Body of pancreas (tissue), 4 donors: Measurements from ENCODE around the gene PRDM8. TPM values are rescaled to one million over a fixed set of nuclear protein-coding genes. Genes with fewer than 3 reads are reported as not detected.

Experiments
- ATAC-seq: fragments of 150-250 bp; one replicate; pipeline ENCODE4 v1.9.1; 2016
- DNase-seq, 4 donors: peaks; one replicate each; pipeline ENCODE4 v3.0.0-alpha.2; 2019
- H3K27ac ChIP-seq, 4 donors: fragments of 200-600 bp; sonication (generic); 1 replicate in 3 of 4; 2 replicates in 1 of 4; pipeline versions ENCODE4 v1.5.1 to v1.6.1; 2016 to 2019; ENCODE audit warnings: mild to moderate bottlenecking in 1 of 4, mixed read lengths in 1 of 4, moderate library complexity in 1 of 4
- H3K27me3 ChIP-seq, 2 donors: fragments of 200-600 bp; sonication (generic); one replicate each; pipeline ENCODE4 v1.6.0; 2016; ENCODE audit warnings: mild to moderate bottlenecking in 1 of 2
- H3K36me3 ChIP-seq, 2 donors: fragments of 200-600 bp; sonication (generic); replicated peaks in 1 of 2; 2 replicates each; pipeline ENCODE4 v1.5.1; 2016; ENCODE audit warnings: low read depth in 2 of 2; ENCODE audit not compliant: insufficient read depth in 1 of 2
- H3K4me1 ChIP-seq: fragments of 200-600 bp; sonication (generic); one replicate; pipeline ENCODE4 v1.6.0; 2016
- H3K4me3 ChIP-seq, 2 donors: fragments of 200-600 bp; sonication (generic); 1 replicate in 1 of 2; 2 replicates in 1 of 2; pipeline ENCODE4 v1.5.1; 2016 to 2019
- H3K9me3 ChIP-seq, 3 donors: fragments of 200-600 bp; sonication (generic); 1 replicate in 2 of 3; 2 replicates in 1 of 3; pipeline ENCODE4 v1.5.1; 2016
- POLR2A ChIP-seq, 3 donors: fragments of 450-650 bp; IDR thresholded peaks; one replicate each; pipeline ENCODE4 v1.6.1; 2016; ENCODE audit warnings: antibody characterized with exemption in 3 of 3, mild to moderate bottlenecking in 2 of 3
- WGBS, 2 donors: methylation state at CpG; one replicate each; pipeline ENCODE4 v1.1.5; 2017; 5-methylcytosine and 5-hydroxymethylcytosine counted together
- intact Hi-C: fragments of 100-400 bp; cut with DNase I; formaldehyde crosslinking; loops from one replicate; pipeline ENCODE4 v1.15.1; 2023
- total RNA-seq, 2 donors: library from RNA; depleted of rRNA; stranded (reverse); fragments of >200 nt; gene quantifications; one replicate each; pipeline ENCODE4 v1.1.0, GENCODE V29; 2016
- TF ChIP-seq, protein P1 (sequence below), 7 experiments: fragments of 450-650 bp in 4 of 7; fragments of 200-600 bp in 3 of 7; sonication (generic) in 3 of 7; IDR thresholded peaks; one replicate each; pipeline ENCODE4 v1.5.1; 2016 to 2019; ENCODE audit warnings: antibody characterized with exemption in 7 of 7

PRDM8 gene
- total RNA-seq, 2 donors from 2014 or later = 2.6 to 5.9 TPM

DNA sequence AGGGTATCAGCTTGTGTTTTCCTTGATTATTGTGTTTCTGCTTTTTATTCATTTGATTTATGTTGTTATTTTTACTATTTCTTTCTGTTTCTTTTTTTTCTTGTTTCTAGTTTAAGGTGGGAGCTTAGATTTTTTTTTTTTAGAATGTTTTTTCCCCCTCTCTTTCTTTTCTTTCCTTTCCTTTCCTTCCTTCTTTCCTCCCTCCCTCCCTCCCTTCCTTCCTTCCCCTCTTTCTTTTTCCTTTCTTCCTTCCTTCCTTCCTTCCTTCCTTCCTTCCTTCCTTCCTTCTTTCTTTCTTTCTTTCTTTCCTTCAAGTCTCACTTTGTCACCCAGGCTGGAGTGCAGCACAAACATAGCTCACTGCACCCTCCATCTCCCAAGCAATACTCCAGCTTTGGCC lies 31.4 kb upstream of the PRDM8 start:
- Histone ChIP-seq H3K27me3 (no peaks in the 10 kb centered on the region), H3K9me3 (no peaks in the 10 kb centered on the region), H3K4me3 (no peak overlapping the region), H3K36me3 (no peaks in the 10 kb centered on the region), H3K4me1 (no peaks in the 10 kb centered on the region), H3K27ac (no peak overlapping the region)
- ATAC-seq (no peak), DNase-seq (no peak)
- intact Hi-C loops = no loop called here
- no peak for TF ChIP-seq POLR2A (IDR thresholded peaks at IDR 0.05)
- TF ChIP-seq, protein P1, sequence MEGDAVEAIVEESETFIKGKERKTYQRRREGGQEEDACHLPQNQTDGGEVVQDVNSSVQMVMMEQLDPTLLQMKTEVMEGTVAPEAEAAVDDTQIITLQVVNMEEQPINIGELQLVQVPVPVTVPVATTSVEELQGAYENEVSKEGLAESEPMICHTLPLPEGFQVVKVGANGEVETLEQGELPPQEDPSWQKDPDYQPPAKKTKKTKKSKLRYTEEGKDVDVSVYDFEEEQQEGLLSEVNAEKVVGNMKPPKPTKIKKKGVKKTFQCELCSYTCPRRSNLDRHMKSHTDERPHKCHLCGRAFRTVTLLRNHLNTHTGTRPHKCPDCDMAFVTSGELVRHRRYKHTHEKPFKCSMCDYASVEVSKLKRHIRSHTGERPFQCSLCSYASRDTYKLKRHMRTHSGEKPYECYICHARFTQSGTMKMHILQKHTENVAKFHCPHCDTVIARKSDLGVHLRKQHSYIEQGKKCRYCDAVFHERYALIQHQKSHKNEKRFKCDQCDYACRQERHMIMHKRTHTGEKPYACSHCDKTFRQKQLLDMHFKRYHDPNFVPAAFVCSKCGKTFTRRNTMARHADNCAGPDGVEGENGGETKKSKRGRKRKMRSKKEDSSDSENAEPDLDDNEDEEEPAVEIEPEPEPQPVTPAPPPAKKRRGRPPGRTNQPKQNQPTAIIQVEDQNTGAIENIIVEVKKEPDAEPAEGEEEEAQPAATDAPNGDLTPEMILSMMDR (IDR thresholded peaks at IDR 0.05) = no peak

DNA sequence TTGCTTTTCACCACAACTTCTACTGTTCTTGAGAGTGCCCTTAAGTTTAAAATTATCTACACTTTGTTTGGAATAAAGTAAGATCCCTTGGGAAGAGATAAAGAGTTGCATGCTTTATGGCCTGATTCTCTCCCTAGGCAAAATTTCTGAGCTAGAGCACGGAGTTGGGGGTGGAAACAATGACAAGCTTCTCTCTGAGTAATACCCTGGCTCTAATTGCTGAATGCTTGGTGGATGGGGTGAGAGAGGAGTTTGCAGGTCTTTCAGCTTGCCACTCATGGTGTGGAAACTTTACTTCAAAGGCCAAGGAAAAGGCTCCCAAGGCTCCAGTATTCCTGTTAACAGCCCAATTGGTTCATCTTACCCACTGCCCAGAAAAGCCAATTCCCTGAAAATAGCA lies 26.1 kb upstream of the PRDM8 start:
- intact Hi-C loops = no loop called here
- WGBS, 2 donors = 58 to 79% methylated on average over 1 of the region's 1 CpG
- Histone ChIP-seq H3K9me3 (no peaks in the 10 kb centered on the region), H3K36me3 (no peaks in the 10 kb centered on the region), H3K4me3 (no peak overlapping the region), H3K27ac (no peak overlapping the region), H3K4me1 (no peaks in the 10 kb centered on the region), H3K27me3 (peaks cover 0 to 4% of the 10 kb centered on the region in 2 donors)
- DNase-seq (no peak), ATAC-seq (no peak)
- TF ChIP-seq POLR2A (IDR thresholded peaks at IDR 0.05) = no peak
- TF ChIP-seq, protein P1 (IDR thresholded peaks at IDR 0.05) = no peak

DNA sequence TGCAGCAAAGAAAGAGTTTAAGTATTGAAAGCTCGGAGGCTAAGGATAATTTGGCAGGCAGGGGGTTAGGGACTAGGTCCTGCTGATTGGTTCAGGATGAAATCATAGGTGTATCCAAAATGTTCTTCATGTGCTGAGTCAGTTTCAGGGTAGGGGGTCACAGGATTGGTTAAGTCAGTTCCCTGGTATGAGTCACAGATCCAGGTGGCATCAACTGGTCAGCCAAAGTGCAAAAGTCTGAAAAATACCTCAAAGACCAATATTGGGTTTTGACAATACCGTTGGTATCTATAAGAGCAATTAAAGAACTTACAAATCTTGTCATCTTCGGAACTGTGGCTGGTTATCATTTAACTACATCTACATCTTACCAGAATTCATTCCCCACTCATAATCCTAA lies 25.6 kb upstream of the PRDM8 start:
- DNase-seq (no peak), ATAC-seq (no peak)
- H3K4me3 ChIP-seq = no peak overlapping the region
- H3K27me3 ChIP-seq = peaks cover 0 to 4% of the 10 kb centered on the region in 2 donors
- no peak overlapping the region for H3K27ac ChIP-seq
- intact Hi-C loops = no loop called here
- H3K36me3 ChIP-seq = no peaks in the 10 kb centered on the region
- no peaks in the 10 kb centered on the region for H3K4me1 ChIP-seq
- no peaks in the 10 kb centered on the region for H3K9me3 ChIP-seq
- 57 to 75% methylated on average over 3 of the region's 3 CpGs for WGBS, 2 donors
- TF ChIP-seq, protein P1 (IDR thresholded peaks at IDR 0.05) = no peak
- TF ChIP-seq POLR2A (IDR thresholded peaks at IDR 0.05) = no peak

DNA sequence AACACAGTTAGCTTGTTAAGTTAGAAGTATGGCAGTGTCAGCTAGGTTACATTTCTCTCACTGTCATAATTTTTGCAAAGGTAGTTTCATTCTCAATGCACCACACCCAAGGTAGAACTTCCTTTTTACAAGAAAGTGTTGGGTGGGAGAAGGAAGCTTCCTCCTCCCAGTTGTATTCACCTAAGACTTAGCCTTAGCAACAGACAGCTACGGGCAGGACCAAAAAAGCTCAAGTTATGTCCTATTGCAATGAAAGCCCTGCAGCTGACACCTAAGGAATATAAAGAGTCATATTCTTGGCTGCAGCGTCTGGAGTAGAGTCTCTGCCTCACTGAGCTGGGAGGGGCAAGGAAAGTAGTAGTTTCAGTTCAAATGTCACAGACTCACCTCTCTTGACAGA lies 25.1 kb upstream of the PRDM8 start:
- 70 to 77% methylated on average over 2 of the region's 2 CpGs for WGBS, 2 donors
- Histone ChIP-seq H3K27ac (no peak overlapping the region), H3K4me1 (no peaks in the 10 kb centered on the region), H3K36me3 (no peaks in the 10 kb centered on the region), H3K27me3 (peaks cover 0 to 4% of the 10 kb centered on the region in 2 donors), H3K9me3 (no peaks in the 10 kb centered on the region), H3K4me3 (no peak overlapping the region)
- DNase-seq = no peak
- intact Hi-C loops = no loop called here
- TF ChIP-seq, protein P1 (IDR thresholded peaks at IDR 0.05) = no peak
- TF ChIP-seq POLR2A (IDR thresholded peaks at IDR 0.05) = no peak
- no peak for ATAC-seq

DNA sequence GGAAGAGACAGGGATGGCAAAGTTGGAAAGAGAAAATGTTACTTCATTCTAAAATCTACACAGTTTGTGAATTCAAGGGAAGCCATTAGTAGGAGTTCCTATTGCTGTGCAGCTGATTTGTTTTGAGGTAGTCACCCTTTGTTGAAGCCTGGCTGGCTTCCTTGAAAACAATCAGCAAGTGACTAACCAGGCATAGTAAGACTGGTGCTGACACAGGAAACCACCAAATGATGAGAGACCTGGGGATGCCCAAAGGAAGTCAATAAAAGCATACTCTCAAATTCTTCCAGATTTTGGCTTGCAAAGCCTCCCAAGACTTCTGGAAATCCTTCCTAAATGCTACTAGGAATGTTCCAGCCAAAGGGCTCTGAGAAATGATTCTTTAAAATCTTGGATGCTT lies 23.9 kb upstream of the PRDM8 start:
- Histone ChIP-seq H3K4me3 (no peak overlapping the region), H3K27me3 (peaks cover 0 to 4% of the 10 kb centered on the region in 2 donors), H3K27ac (no peak overlapping the region), H3K36me3 (no peaks in the 10 kb centered on the region), H3K4me1 (no peaks in the 10 kb centered on the region), H3K9me3 (no peaks in the 10 kb centered on the region)
- intact Hi-C loops = no loop called here
- ATAC-seq (no peak), DNase-seq (no peak)
- TF ChIP-seq POLR2A (IDR thresholded peaks at IDR 0.05) = no peak
- TF ChIP-seq, protein P1 (IDR thresholded peaks at IDR 0.05) = no peak
